GM23248 (cell line): ENCODE results near the gene MIAT. TPM values are rescaled to one million over a fixed set of nuclear protein-coding genes. Genes with fewer than 3 reads are reported as not detected.

Experiments used
- DNase-seq: peaks from one replicate; pipeline ENCODE4 v3.0.0-alpha.2; 2015
- H2AFZ ChIP-seq: fragments of 200-600 bp; sonication (generic); 2 replicates; pipeline ENCODE4 v1.6.1; 2016; ENCODE audit warnings: antibody characterized with exemption
- H3F3A ChIP-seq: fragments of 200-600 bp; sonication (generic); 2 replicates; pipeline ENCODE4 v1.6.1; 2016; ENCODE audit warnings: mild to moderate bottlenecking, antibody characterized with exemption, mixed run types; ENCODE audit not compliant: insufficient read depth
- H3K27ac ChIP-seq: fragments of 200-600 bp; sonication (generic); 2 replicates; pipeline ENCODE4 v1.5.1; 2016; ENCODE audit warnings: mild to moderate bottlenecking
- H3K27me3 ChIP-seq: fragments of 200-600 bp; sonication (generic); replicated peaks from 2 replicates; pipeline ENCODE4 v1.6.1; 2016; ENCODE audit warnings: mild to moderate bottlenecking; ENCODE audit not compliant: insufficient read depth
- H3K36me3 ChIP-seq: fragments of 200-600 bp; sonication (generic); 2 replicates; pipeline ENCODE4 v1.6.1; 2016; ENCODE audit warnings: low read depth, mild to moderate bottlenecking
- H3K4me1 ChIP-seq: fragments of 200-600 bp; sonication (generic); 2 replicates; pipeline ENCODE4 v1.6.1; 2016; ENCODE audit warnings: mild to moderate bottlenecking; ENCODE audit not compliant: insufficient read depth
- H3K4me2 ChIP-seq: fragments of 200-600 bp; sonication (generic); one replicate; pipeline ENCODE4 v1.6.1; 2016; ENCODE audit warnings: mild to moderate bottlenecking; ENCODE audit not compliant: unreplicated experiment
- H3K4me3 ChIP-seq: fragments of 200-600 bp; sonication (generic); 2 replicates; pipeline ENCODE4 v1.5.1; 2016; ENCODE audit warnings: mild to moderate bottlenecking
- H3K79me2 ChIP-seq: fragments of 200-600 bp; sonication (generic); 2 replicates; pipeline ENCODE4 v1.6.1; 2016; ENCODE audit warnings: mild to moderate bottlenecking; ENCODE audit not compliant: insufficient read depth
- H3K9ac ChIP-seq: fragments of 200-600 bp; sonication (generic); 2 replicates; pipeline ENCODE4 v1.6.1; 2016; ENCODE audit warnings: mild to moderate bottlenecking
- H3K9me2 ChIP-seq: fragments of 200-600 bp; sonication (generic); 2 replicates; pipeline ENCODE4 v1.6.1; 2016; ENCODE audit warnings: mixed run types, mild to moderate bottlenecking, moderate library complexity; ENCODE audit not compliant: insufficient read depth
- H3K9me3 ChIP-seq: fragments of 200-600 bp; sonication (generic); one replicate; pipeline ENCODE4 v1.6.1; 2017; ENCODE audit warnings: low read depth
- H4K20me1 ChIP-seq: fragments of 200-600 bp; sonication (generic); 2 replicates; pipeline ENCODE4 v1.6.0; 2016; ENCODE audit not compliant: insufficient read depth
- EZH2 ChIP-seq: fragments of 200-600 bp; sonication (generic); IDR thresholded peaks from 2 replicates; pipeline ENCODE4 v1.6.1; 2018; ENCODE audit warnings: antibody characterized with exemption, mild to moderate bottlenecking; ENCODE audit not compliant: insufficient read depth, poor library complexity, severe bottlenecking
- EZH2phosphoT487 ChIP-seq: fragments of 200-600 bp; sonication (generic); IDR thresholded peaks from 2 replicates; pipeline ENCODE4 v1.6.1; 2018; ENCODE audit warnings: antibody characterized with exemption, moderate library complexity, mild to moderate bottlenecking, low read depth; ENCODE audit not compliant: insufficient read depth
- WGBS, 2 experiments: methylation state at CpG; one replicate each; pipeline ENCODE4 v1.1.6; 2015 to 2017; ENCODE audit warnings: low lambda C conversion rate in 2 of 2, low coverage in 1 of 2; ENCODE audit errors: missing lambda C conversion rate in 2 of 2; 5-methylcytosine and 5-hydroxymethylcytosine counted together
- in situ Hi-C: fragments of 300-500 bp; cut with MboI; formaldehyde crosslinking; loops from 2 replicates; pipeline ENCODE4 v1.15.0; 2020
- polyA plus RNA-seq: library from polyadenylated mRNA; unstranded; fragments of >200 nt; fragmentation: Nextera tagmentation; extraction: Ambion mirVana; gene quantifications from 2 replicates; pipeline ENCODE4 v1.2.1, GENCODE V29; 2016
- total RNA-seq: library from RNA; depleted of rRNA; stranded (reverse); fragments of >200 nt; shearing (Covaris generic); gene quantifications from 2 replicates; pipeline ENCODE4 v1.2.3, GENCODE V29; 2014

Gene MIAT
- total and polyA plus RNA-seq, 2 experiments from 2014 or later: 0.23 to 0.43 TPM

GRCh38 chr22:26667140-26667539, 9.8 kb downstream of the MIAT start:
- in situ Hi-C loops: no loop called here
- Histone ChIP-seq H3K4me1 (peaks cover 16% of the 10 kb centered on the region), H3K9ac (no peak overlapping the region), H3K4me2 (no peak overlapping the region), H3K9me3 (no peaks in the 10 kb centered on the region), H3K27ac (no peak overlapping the region), H3K4me3 (no peak overlapping the region), H3K9me2 (no peaks in the 10 kb centered on the region), H2AFZ (no peak overlapping the region), H3K36me3 (no peaks in the 10 kb centered on the region), H3F3A (peaks cover 7% of the 10 kb centered on the region), H3K79me2 (no peaks in the 10 kb centered on the region), H4K20me1 (no peaks in the 10 kb centered on the region), H3K27me3 (no peaks in the 10 kb centered on the region)
- TF ChIP-seq EZH2 (no peak), EZH2phosphoT487 (no peak)
- 83 to 86% methylated on average over 12 to 13 of the region's 13 CpGs for WGBS, 2 experiments
- DNase-seq: no peak

- in situ Hi-C loops: no loop called here
- Histone ChIP-seq H3K9me3 (no peaks in the 10 kb centered on the region), H3K27ac (no peak overlapping the region), H3K9ac (no peak overlapping the region), H3K36me3 (no peaks in the 10 kb centered on the region), H3K9me2 (no peaks in the 10 kb centered on the region), H3K4me1 (peaks cover 22% of the 10 kb centered on the region), H3F3A (peaks cover 23% of the 10 kb centered on the region), H3K4me3 (no peak overlapping the region), H3K27me3 (no peaks in the 10 kb centered on the region), H2AFZ (no peak overlapping the region), H3K79me2 (peaks cover 9% of the 10 kb centered on the region), H3K4me2 (no peak overlapping the region), H4K20me1 (no peaks in the 10 kb centered on the region)
- peak; percentile 83 for DNase-seq
- WGBS, 2 experiments: 11 to 14% methylated on average over 2 of the region's 2 CpGs
- TF ChIP-seq EZH2phosphoT487 (no peak), EZH2 (no peak)
Observed at GRCh38 chr22:26669060-26669481, 11.7 kb downstream of the MIAT start.

GRCh38 chr22:26670459-26670858, 13.1 kb downstream of the MIAT start:
- WGBS, 2 experiments: 73 to 77% methylated on average over 4 of the region's 4 CpGs
- in situ Hi-C loops: no loop called here

GRCh38 chr22:26671317-26672059, 14.1 kb downstream of the MIAT start:
- peak overlapping the region; percentile 71; the same call in 1 of the 2 replicates for H2AFZ ChIP-seq
- peaks cover 13% of the 10 kb centered on the region for H3K4me1 ChIP-seq
- H3K4me2 ChIP-seq: no peak overlapping the region
- no peaks in the 10 kb centered on the region for H3K27me3 ChIP-seq
- no peak overlapping the region for H3K4me3 ChIP-seq
- 86 to 91% methylated on average over 13 to 15 of the region's 15 CpGs for WGBS, 2 experiments
- DNase-seq: no peak
- no peaks in the 10 kb centered on the region for H3K36me3 ChIP-seq
- H4K20me1 ChIP-seq: no peaks in the 10 kb centered on the region
- no peak overlapping the region for H3K27ac ChIP-seq
- TF ChIP-seq EZH2 (no peak), EZH2phosphoT487 (no peak)
- in situ Hi-C loops: no loop called here
- peaks cover 25% of the 10 kb centered on the region for H3F3A ChIP-seq
- H3K79me2 ChIP-seq: peaks cover 33% of the 10 kb centered on the region
- no peak overlapping the region for H3K9ac ChIP-seq
- H3K9me3 ChIP-seq: no peaks in the 10 kb centered on the region
- H3K9me2 ChIP-seq: no peaks in the 10 kb centered on the region

More at GRCh38 chr22:26670459-26670858, 13.1 kb downstream of the MIAT start:
- peaks cover 25% of the 10 kb centered on the region for H3F3A ChIP-seq
- H3K27ac ChIP-seq: no peak overlapping the region
- no peak overlapping the region for H2AFZ ChIP-seq
- H4K20me1 ChIP-seq: no peaks in the 10 kb centered on the region
- no peaks in the 10 kb centered on the region for H3K36me3 ChIP-seq
- no peak overlapping the region for H3K9ac ChIP-seq
- H3K27me3 ChIP-seq: no peaks in the 10 kb centered on the region
- no peak overlapping the region for H3K4me2 ChIP-seq
- peaks cover 23% of the 10 kb centered on the region for H3K4me1 ChIP-seq
- TF ChIP-seq EZH2 (no peak), EZH2phosphoT487 (no peak)
- peaks cover 23% of the 10 kb centered on the region for H3K79me2 ChIP-seq
- no peaks in the 10 kb centered on the region for H3K9me3 ChIP-seq
- H3K9me2 ChIP-seq: no peaks in the 10 kb centered on the region
- no peak for DNase-seq
- no peak overlapping the region for H3K4me3 ChIP-seq
